ENCODE data around the gene PSTPIP1. TPM values are rescaled to one million over a fixed set of nuclear protein-coding genes. Genes with fewer than 3 reads are reported as not detected.

PSTPIP1 gene
- total and polyA plus RNA-seq, 2 of the 8 experiments (the other 6 are each of a cell fraction or from before 2014, with no cell fraction given), result 1.6 to 1.8 TPM

GRCh38 chr15:76976141-76976540 lies 18.8 kb upstream of the PSTPIP1 start:
- Histone ChIP-seq H2AK5ac (ENCODE audit: low read depth, low read length) (no peak overlapping the region), H4K91ac (replicated peaks; ENCODE audit: insufficient read length, low read length) (no peak overlapping the region), H2BK5ac (ENCODE audit: low read depth, low read length) (no peak overlapping the region), H2BK120ac (replicated peaks; ENCODE audit: low read depth, low read length) (no peak overlapping the region), H4K5ac (ENCODE audit: insufficient read length, low read depth, low read length) (no peak overlapping the region), H3K23ac (ENCODE audit: insufficient read length) (no peak overlapping the region), H2BK15ac (ENCODE audit: low read length) (no peak overlapping the region), H3K79me2 (ENCODE audit: control insufficient read depth in 1 of 2, insufficient read depth in 2 of 2, low read length in 2 of 2) (no peaks in the 10 kb centered on the region), H3K4me3 (ENCODE audit: extremely low read depth in 1 of 4, insufficient read depth in 2 of 4, low read depth in 3 of 4, low read length in 4 of 4) (no peak overlapping the region), H3K9me3 (ENCODE audit: insufficient read depth in 2 of 2, low read depth in 1 of 2, low read length in 1 of 2) (peaks cover 0 to 9% of the 10 kb centered on the region in 2 experiments; a peak in 1 of 4 replicates), H3K56ac (replicated peaks; ENCODE audit: insufficient read length, low read depth, low read length) (no peak overlapping the region), H3K4ac (replicated peaks; ENCODE audit: insufficient read length, low read depth, low read length) (no peak overlapping the region), H3K18ac (ENCODE audit: extremely low read depth, low read length) (no peak overlapping the region), H3K27me3 (replicated peaks in 1 of 4; ENCODE audit: control insufficient read depth in 3 of 4, extremely low read depth in 1 of 4, insufficient read depth in 3 of 4, low read length in 3 of 4) (no peaks in the 10 kb centered on the region; a peak in 1 of 7 replicates), H3K27ac (ENCODE audit: low read depth, low read length) (no peak overlapping the region), H3K23me2 (ENCODE audit: low read depth, low read length) (no peaks in the 10 kb centered on the region), H3K14ac (ENCODE audit: insufficient read length) (no peak overlapping the region), H4K20me1 (replicated peaks in 1 of 2; ENCODE audit: control insufficient read depth in 1 of 2, insufficient read depth in 2 of 2, low read length in 2 of 2) (peaks cover 0 to 2% of the 10 kb centered on the region in 2 experiments), H3K79me1 (ENCODE audit: low read depth, low read length) (no peaks in the 10 kb centered on the region), H3K36me3 (ENCODE audit: control insufficient read depth in 2 of 4, insufficient read depth in 4 of 4, low read length in 3 of 4) (no peaks in the 10 kb centered on the region), H2BK20ac (ENCODE audit: low read length) (no peak overlapping the region), H2AFZ (ENCODE audit: low read length) (no peak overlapping the region), H2BK12ac (ENCODE audit: low read depth, low read length) (no peak overlapping the region), H3K4me2 (ENCODE audit: insufficient read depth in 1 of 2, low read depth in 2 of 2, low read length in 2 of 2) (no peak overlapping the region), H4K8ac (ENCODE audit: extremely low read depth, insufficient read depth, low read length) (no peak overlapping the region), H3K9ac (replicated peaks in 1 of 4; ENCODE audit: extremely low read depth in 1 of 4, low read depth in 3 of 4, low read length in 3 of 4) (no peak overlapping the region), H3K4me1 (replicated peaks in 1 of 4; ENCODE audit: control insufficient read depth in 3 of 4, insufficient read depth in 4 of 4, low read length in 3 of 4) (peaks cover 0 to 2% (median 0%) of the 10 kb centered on the region in 4 experiments; a peak in 3 of 7 replicates)
- WGBS, 2 experiments (ENCODE audit: extremely low coverage in 1 of 2, insufficient coverage in 1 of 2, insufficient read length in 1 of 2, insufficient replicate concordance in 2 of 2, low coverage in 1 of 2, low lambda C conversion rate in 2 of 2, missing lambda C conversion rate in 1 of 2), result 88% methylated on average over 1 of the region's 1 CpG; no CpG with 5 or more reads in 1 of the 2 experiments
- CTCF ChIA-PET (ENCODE audit: partially characterized antibody), result interaction anchor here (0.7 to 5.7 kb wide), 4 partner anchors 18 to 58 kb away, joined by 3 to 43 read pairs (median 18); partner anchors contain the start of gene PSTPIP1
- TF ChIP-seq TCF12 (IDR thresholded peaks at IDR 0.05; ENCODE audit: low read depth, low read length), result no peak
- no peak for TF ChIP-seq SIRT6 (IDR thresholded peaks at IDR 0.05; ENCODE audit: low read length)
- no peak for TF ChIP-seq PHF8 (conservative IDR thresholded peaks at IDR 0.05; ENCODE audit: low read depth, low read length)
- no peak for TF ChIP-seq CREB1 (IDR thresholded peaks at IDR 0.05)
- DNase-seq (ENCODE audit: low read depth in 1 of 2, low spot score in 2 of 2) (no peak), FAIRE-seq (no peak)
- POLR2A ChIA-PET (ENCODE audit: partially characterized antibody), result no interaction called here
